Transverse colon (tissue), 4 donors: ENCODE results near the gene SERF2. TPM values are rescaled to one million over a fixed set of nuclear protein-coding genes. Genes with fewer than 3 reads are reported as not detected.
A peak's percentile ranks its signal among the peaks of the same experiment; 100 is the strongest.

ENCODE experiments used
- DNase-seq: peaks from one replicate; pipeline ENCODE4 v3.0.0-alpha.2; 2019
- H3K27ac ChIP-seq, 4 donors: fragments of 200-600 bp; sonication (generic); 2 replicates each; pipeline ENCODE4 v1.5.1; 2016 to 2018; ENCODE audit warnings: inconsistent platforms in 4 of 4
- H3K27me3 ChIP-seq: fragments of 200-600 bp; sonication (generic); 2 replicates; pipeline ENCODE4 v1.5.1; 2017; ENCODE audit warnings: inconsistent platforms
- H3K36me3 ChIP-seq, 4 donors: fragments of 200-600 bp; sonication (generic); 2 replicates each; pipeline ENCODE4 v1.5.1; 2017 to 2019; ENCODE audit warnings: inconsistent platforms in 4 of 4
- H3K4me1 ChIP-seq, 4 donors: fragments of 200-600 bp; sonication (generic); 2 replicates each; pipeline ENCODE4 v1.5.1; 2017 to 2020; ENCODE audit warnings: inconsistent platforms in 4 of 4
- H3K4me3 ChIP-seq, 4 donors: fragments of 200-600 bp; sonication (generic); 1 replicate in 1 of 4; 2 replicates in 3 of 4; pipeline versions ENCODE4 v1.5.1 to v1.6.1; 2017 to 2019; ENCODE audit warnings: inconsistent platforms in 4 of 4
- H3K9me3 ChIP-seq, 2 donors: fragments of 200-600 bp; sonication (generic); 2 replicates each; pipeline ENCODE4 v1.5.1; 2017 to 2019; ENCODE audit warnings: inconsistent platforms in 2 of 2
- CTCF ChIP-seq, 5 experiments: fragments of 200-600 bp in 3 of 5; fragments of 450-650 bp in 2 of 5; sonication (generic) in 3 of 5; IDR thresholded peaks; 1 replicate in 2 of 5; 2 replicates in 3 of 5; pipeline ENCODE4 v1.5.1; 2016 to 2017; ENCODE audit warnings: antibody characterized with exemption in 5 of 5, inconsistent platforms in 3 of 5, mild to moderate bottlenecking in 2 of 5, moderate library complexity in 1 of 5
- EP300 ChIP-seq: sonication (generic); formaldehyde crosslinking; IDR thresholded peaks from one replicate; pipeline ENCODE4 v1.6.1; 2017; ENCODE audit warnings: antibody characterized with exemption, low read depth
- POLR2A ChIP-seq: fragments of 450-650 bp; IDR thresholded peaks from one replicate; pipeline ENCODE4 v1.6.1; 2016; ENCODE audit warnings: antibody characterized with exemption, mild to moderate bottlenecking, moderate library complexity
- POLR2AphosphoS5 ChIP-seq, 3 donors: sonication (generic); formaldehyde crosslinking; IDR thresholded peaks; one replicate each; pipeline ENCODE4 v1.6.1; 2016; ENCODE audit warnings: antibody characterized with exemption in 3 of 3
- WGBS, 2 donors: methylation state at CpG; one replicate each; pipeline ENCODE4 v1.1.5; 2018; ENCODE audit warnings: low coverage in 1 of 2; 5-methylcytosine and 5-hydroxymethylcytosine counted together
- in situ Hi-C, 4 donors: fragments of 200-750 bp; cut with MboI; loops; one replicate each; pipeline versions ENCODE4 v1.15.0 to v1.15.1; 2017; ENCODE audit warnings: low sequenced_read_pairs in 3 of 4, low pct_ligation_motif_present in 1 of 4, low pct_unique_long_range_greater_than_20kb in 1 of 4
- intact Hi-C: fragments of 100-400 bp; cut with DNase I; formaldehyde crosslinking; loops from one replicate; pipeline ENCODE4 v1.15.1; 2023; ENCODE audit warnings: low total_unique reads
- total RNA-seq, 4 donors: library from RNA; depleted of rRNA; stranded (reverse); fragments of >200 nt; gene quantifications; one replicate each; pipeline ENCODE4 v1.1.0, GENCODE V29; 2016

The SERF2 gene
- total RNA-seq, 4 donors from 2014 or later = 663 to 1,001 (median 825) TPM

GRCh38 chr15:43777267-43777914 lies 14.7 kb upstream of the SERF2 start:
- WGBS, 2 donors = 2 to 14% methylated on average over 3 to 30 of the region's 31 CpGs
- intact Hi-C loops (no loop called here), in situ Hi-C loops (loop anchor here in 1 of 4 donors (25.0 kb wide), 1 partner anchor 290 kb away; the partner anchor contains the start of gene TP53BP1)
- Histone ChIP-seq H3K27me3 (no peaks in the 10 kb centered on the region), H3K36me3 (peaks cover 0 to 14% (median 7%) of the 10 kb centered on the region in 4 donors), H3K4me1 (peaks cover 0 to 23% (median 15%) of the 10 kb centered on the region in 4 donors), H3K9me3 (no peaks in the 10 kb centered on the region), H3K4me3 (peak overlapping the region; percentile 44 to 81 (median 72)), H3K27ac (peak overlapping the region; percentile 88 to 97 (median 92))
- peak; percentile 87 for DNase-seq
- TF ChIP-seq EP300 = no peak
- TF ChIP-seq POLR2AphosphoS5 (IDR thresholded peaks at IDR 0.05) = peak; percentile 13 to 50 (median 47)
- TF ChIP-seq POLR2A = no peak
- TF ChIP-seq CTCF (IDR thresholded peaks at IDR 0.05) = peak; percentile 72 to 95 (median 81)

GRCh38 chr15:43779016-43779415 lies 13.1 kb upstream of the SERF2 start:
- TF ChIP-seq POLR2AphosphoS5 (IDR thresholded peaks at IDR 0.05) = no peak
- no peak for DNase-seq
- Histone ChIP-seq H3K4me1 (peaks cover 0 to 23% (median 15%) of the 10 kb centered on the region in 4 donors), H3K36me3 (no peaks in the 10 kb centered on the region), H3K27ac (no peak overlapping the region), H3K27me3 (no peaks in the 10 kb centered on the region), H3K4me3 (no peak overlapping the region), H3K9me3 (no peaks in the 10 kb centered on the region)
- intact Hi-C loops = no loop called here
- in situ Hi-C loops = loop anchor here in 1 of 4 donors (25.0 kb wide), 1 partner anchor 292 kb away; the partner anchor contains the start of gene TP53BP1
- 69% methylated on average over 1 of the region's 1 CpG; no CpG with 5 or more reads in 1 of the 2 donors for WGBS, 2 donors

GRCh38 chr15:43789409-43789808 lies 2.7 kb upstream of the SERF2 start:
- H3K36me3 ChIP-seq = peaks cover 0 to 8% (median 4%) of the 10 kb centered on the region in 4 donors
- H3K4me3 ChIP-seq = no peak overlapping the region
- no peaks in the 10 kb centered on the region for H3K9me3 ChIP-seq
- intact Hi-C loops = no loop called here
- DNase-seq = no peak
- no peak overlapping the region for H3K27ac ChIP-seq
- peaks cover 13 to 21% (median 18%) of the 10 kb centered on the region in 4 donors for H3K4me1 ChIP-seq
- no peaks in the 10 kb centered on the region for H3K27me3 ChIP-seq
- TF ChIP-seq CTCF (IDR thresholded peaks at IDR 0.05) (no peak), POLR2A (no peak), POLR2AphosphoS5 (IDR thresholded peaks at IDR 0.05) (no peak), EP300 (no peak)
- 82 to 100% methylated on average over 2 to 3 of the region's 3 CpGs for WGBS, 2 donors
- in situ Hi-C loops = loop anchor here in 1 of 4 donors (25.0 kb wide), 1 partner anchor 302 kb away; the partner anchor contains the start of gene TP53BP1

GRCh38 chr15:43792761-43793476 lies 799 bp downstream of the SERF2 start:
- WGBS, 2 donors = 0 to 2% methylated on average over 3 to 33 of the region's 33 CpGs
- DNase-seq = peak; percentile 62
- H3K27me3 ChIP-seq = no peaks in the 10 kb centered on the region
- peaks cover 0 to 15% (median 6%) of the 10 kb centered on the region in 4 donors for H3K36me3 ChIP-seq
- peak overlapping the region; percentile 90 to 99 (median 97) for H3K27ac ChIP-seq
- H3K4me3 ChIP-seq = peak overlapping the region; percentile 74 to 94 (median 86)
- in situ Hi-C loops = loop anchor here in 1 of 4 donors (25.0 kb wide), 1 partner anchor 306 kb away; the partner anchor contains the start of gene TP53BP1
- H3K4me1 ChIP-seq = peaks cover 31 to 53% (median 40%) of the 10 kb centered on the region in 4 donors
- no peaks in the 10 kb centered on the region for H3K9me3 ChIP-seq
- peak; percentile 37 to 74 (median 73) for TF ChIP-seq POLR2AphosphoS5 (IDR thresholded peaks at IDR 0.05)
- peak in 2 of 5 experiments; percentile 29 to 59 for TF ChIP-seq CTCF (IDR thresholded peaks at IDR 0.05)
- no peak for TF ChIP-seq EP300
- peak; percentile 61 for TF ChIP-seq POLR2A
- intact Hi-C loops = no loop called here
